ENCODE data around the gene HSH2D. TPM values are rescaled to one million over a fixed set of nuclear protein-coding genes. Genes with fewer than 3 reads are reported as not detected.
"Not testable (repeated sequence)": the region's sequence is repeated elsewhere in the genome, so short reads cannot be mapped to it uniquely, and the experiment has no call there.

HSH2D gene
- total and polyA plus RNA-seq, 2 of the 13 experiments (the other 11 are each of a cell fraction or from before 2014, with no cell fraction given) = 0.69 to 3.2 TPM

GRCh38 chr19:16098821-16099220 lies 44.7 kb upstream of the HSH2D start:
- ATAC-seq (no peak), FAIRE-seq (no peak), DNase-seq (ENCODE audit: low spot score) (no peak)
- no TSS peak for BruUV-seq (replicated peaks)
- Histone ChIP-seq H3K9me3 (ENCODE audit: low read length) (no peaks in the 10 kb centered on the region), H3K4me1 (ENCODE audit: insufficient read depth, low read length) (peaks cover 53% of the 10 kb centered on the region), H3K27me3 (ENCODE audit: control insufficient read depth in 1 of 2, insufficient read depth in 2 of 2, low read length in 2 of 2) (no peaks in the 10 kb centered on the region), H3K9ac (ENCODE audit: insufficient read depth, low read depth, low read length) (no peak overlapping the region), H3K27ac (ENCODE audit: extremely low read length, insufficient read depth, low read length) (no peak overlapping the region), H3K79me2 (ENCODE audit: insufficient read depth, low read length) (no peaks in the 10 kb centered on the region), H2AFZ (ENCODE audit: low read length) (no peak overlapping the region), H4K20me1 (ENCODE audit: insufficient read depth, low read length) (no peaks in the 10 kb centered on the region), H3K36me3 (replicated peaks in 1 of 2; ENCODE audit: control insufficient read depth in 1 of 2, insufficient read depth in 2 of 2, low read length in 2 of 2) (peaks cover 19 to 48% of the 10 kb centered on the region in 2 experiments), H3K4me3 (replicated peaks in 1 of 3; ENCODE audit: insufficient read depth in 1 of 3, low read depth in 2 of 3, low read length in 3 of 3) (no peak overlapping the region), H3K4me2 (ENCODE audit: low read depth, low read length) (no peak overlapping the region)
- WGBS (ENCODE audit: low lambda C conversion rate) = 93% methylated on average over 6 of the region's 6 CpGs
- intact Hi-C loops (cut with micrococcal nuclease; ENCODE audit: unreplicated experiment) (no loop called here), in situ Hi-C loops (cut with HindIII; ENCODE audit: extremely low pct_ligation_motif_present, low pct_unique_long_range_greater_than_20kb) (no loop called here)
- ChIA-PET CTCF (ENCODE audit: low intra/inter-chr PET ratio, low total read pairs) (no interaction called here), POLR2A (interaction anchor here (0.6 to 3.4 kb wide), 7 partner anchors 10 to 28 kb away, joined by 3 to 11 read pairs (median 5); partner anchors contain the start of genes RAB8A and TPM4)
- TF ChIP-seq KLF13 (CRISPR knock-in tag; IDR thresholded peaks at IDR 0.05) (no peak), ZNF460 (CRISPR knock-in tag; IDR thresholded peaks at IDR 0.05; ENCODE audit: borderline replicate concordance) (0 out of 2 replicates have a peak, but pooled peaks have one; percentile 19), ZSCAN25 (CRISPR knock-in tag; IDR thresholded peaks at IDR 0.05) (no peak)

GRCh38 chr19:16099314-16099965 lies 44.0 kb upstream of the HSH2D start:
- H3K79me2 ChIP-seq (ENCODE audit: insufficient read depth, low read length); H3K9ac ChIP-seq (ENCODE audit: insufficient read depth, low read depth, low read length); intact Hi-C loops (cut with micrococcal nuclease; ENCODE audit: unreplicated experiment); H3K27ac ChIP-seq (ENCODE audit: extremely low read length, insufficient read depth, low read length); H3K27me3 ChIP-seq (ENCODE audit: control insufficient read depth in 1 of 2, insufficient read depth in 2 of 2, low read length in 2 of 2); BruUV-seq (replicated peaks); H2AFZ ChIP-seq (ENCODE audit: low read length); H3K9me3 ChIP-seq (ENCODE audit: low read length); ATAC-seq; in situ Hi-C loops (cut with HindIII; ENCODE audit: extremely low pct_ligation_motif_present, low pct_unique_long_range_greater_than_20kb); H3K4me3 ChIP-seq (replicated peaks in 1 of 3; ENCODE audit: insufficient read depth in 1 of 3, low read depth in 2 of 3, low read length in 3 of 3); DNase-seq (ENCODE audit: low spot score); H4K20me1 ChIP-seq (ENCODE audit: insufficient read depth, low read length); CTCF ChIA-PET (ENCODE audit: low intra/inter-chr PET ratio, low total read pairs); H3K4me2 ChIP-seq (ENCODE audit: low read depth, low read length); FAIRE-seq: not testable (repeated sequence)
- POLR2A ChIA-PET = interaction anchor here (2.1 to 2.3 kb wide), 2 partner anchors 27 to 29 kb away, joined by 5 to 7 read pairs; no protein-coding TSS in a partner anchor
- Histone ChIP-seq H3K4me1 (ENCODE audit: insufficient read depth, low read length) (peaks cover 47% of the 10 kb centered on the region), H3K36me3 (replicated peaks in 1 of 2; ENCODE audit: control insufficient read depth in 1 of 2, insufficient read depth in 2 of 2, low read length in 2 of 2) (peaks cover 19 to 48% of the 10 kb centered on the region in 2 experiments)
- 90% methylated on average over 8 of the region's 8 CpGs for WGBS (ENCODE audit: low lambda C conversion rate)
